H9 (cell line): Measurements from ENCODE around the gene PTPRS. TPM values are rescaled to one million over a fixed set of nuclear protein-coding genes. Genes with fewer than 3 reads are reported as not detected.
A peak's percentile ranks its signal among the peaks of the same experiment; 100 is the strongest.

Source experiments
- DNase-seq: peaks from one replicate; pipeline ENCODE4 v3.0.0-alpha.2; 2017
- H2AFZ ChIP-seq: one replicate; pipeline ENCODE4 v1.6.1; 2013; ENCODE audit warnings: mild to moderate bottlenecking, low read length, control low read depth, moderate library complexity
- H2AK5ac ChIP-seq: 2 replicates; pipeline ENCODE4 v1.6.1; 2013; ENCODE audit warnings: low read length, control low read depth, mixed read lengths; ENCODE audit not compliant: insufficient read length
- H2BK120ac ChIP-seq: one replicate; pipeline ENCODE4 v1.6.1; 2013; ENCODE audit warnings: low read depth, mild to moderate bottlenecking, low read length, control low read depth, inconsistent platforms; ENCODE audit not compliant: poor library complexity, severe bottlenecking
- H2BK12ac ChIP-seq: 2 replicates; pipeline ENCODE4 v1.6.1; 2013; ENCODE audit warnings: low read length, control low read depth, mixed read lengths, low read depth; ENCODE audit not compliant: insufficient read length
- H2BK15ac ChIP-seq: 2 replicates; pipeline ENCODE4 v1.6.1; 2013; ENCODE audit warnings: low read depth, low read length, control low read depth
- H2BK20ac ChIP-seq: one replicate; pipeline ENCODE4 v1.6.1; 2013; ENCODE audit warnings: low read depth, mild to moderate bottlenecking, low read length, control low read depth, inconsistent platforms; ENCODE audit not compliant: poor library complexity, severe bottlenecking
- H2BK5ac ChIP-seq: 2 replicates; pipeline ENCODE4 v1.6.1; 2013; ENCODE audit warnings: low read length, control low read depth, mixed read lengths; ENCODE audit not compliant: insufficient read length
- H3K14ac ChIP-seq: 2 replicates; pipeline ENCODE4 v1.6.1; 2013; ENCODE audit warnings: low read length, control low read depth; ENCODE audit not compliant: insufficient read depth
- H3K18ac ChIP-seq: 2 replicates; pipeline ENCODE4 v1.6.1; 2013; ENCODE audit warnings: low read depth, mild to moderate bottlenecking, mixed read lengths, low read length, control low read depth; ENCODE audit not compliant: insufficient read length
- H3K23ac ChIP-seq: 2 replicates; pipeline ENCODE4 v1.6.1; 2013; ENCODE audit warnings: low read length, control low read depth, mixed read lengths, low read depth; ENCODE audit not compliant: insufficient read length
- H3K23me2 ChIP-seq: 2 replicates; pipeline ENCODE4 v1.6.1; 2013; ENCODE audit warnings: low read depth, mild to moderate bottlenecking, mixed read lengths, low read length, control low read depth; ENCODE audit not compliant: insufficient read length, poor library complexity, severe bottlenecking
- H3K27ac ChIP-seq: 2 replicates; pipeline ENCODE4 v1.5.1; 2013; ENCODE audit warnings: low read length, control low read depth, mixed read lengths, low read depth; ENCODE audit not compliant: insufficient read length
- H3K27me3 ChIP-seq: 2 replicates; pipeline ENCODE4 v1.6.1; 2013; ENCODE audit warnings: low read length, control low read depth, inconsistent platforms; ENCODE audit not compliant: insufficient read depth
- H3K4ac ChIP-seq: 2 replicates; pipeline ENCODE4 v1.6.1; 2013; ENCODE audit warnings: low read depth, mild to moderate bottlenecking, control low read depth, inconsistent platforms, low read length, moderate library complexity
- H3K4me1 ChIP-seq: 2 replicates; pipeline ENCODE4 v1.6.1; 2013; ENCODE audit warnings: low read length, control low read depth, inconsistent platforms; ENCODE audit not compliant: insufficient read depth
- H3K4me2 ChIP-seq: 2 replicates; pipeline ENCODE4 v1.6.1; 2013; ENCODE audit warnings: low read length, control low read depth, mixed read lengths; ENCODE audit not compliant: insufficient read length, insufficient read depth
- H3K56ac ChIP-seq: 2 replicates; pipeline ENCODE4 v1.6.1; 2013; ENCODE audit warnings: low read depth, mild to moderate bottlenecking, mixed read lengths, low read length, control low read depth; ENCODE audit not compliant: insufficient read length
- H3K79me1 ChIP-seq: 2 replicates; pipeline ENCODE4 v1.6.1; 2013; ENCODE audit warnings: low read depth, mild to moderate bottlenecking, moderate library complexity, low read length, control low read depth, inconsistent platforms; ENCODE audit not compliant: insufficient read depth, poor library complexity, severe bottlenecking
- H3K79me2 ChIP-seq: 2 replicates; pipeline ENCODE4 v1.6.1; 2013; ENCODE audit warnings: low read length, control low read depth, inconsistent platforms; ENCODE audit not compliant: insufficient read depth
- H3K9ac ChIP-seq: 2 replicates; pipeline ENCODE4 v1.6.1; 2013; ENCODE audit warnings: low read length, control low read depth, mixed read lengths; ENCODE audit not compliant: insufficient read length; ENCODE audit errors: extremely low read depth
- H3K9me3 ChIP-seq: one replicate; pipeline ENCODE4 v1.6.1; 2013; ENCODE audit warnings: low read depth, low read length, inconsistent platforms; ENCODE audit not compliant: control insufficient read depth
- H3T11ph ChIP-seq: one replicate; pipeline ENCODE4 v1.6.1; 2013; ENCODE audit warnings: mild to moderate bottlenecking, low read length, control low read depth, inconsistent platforms
- H4K20me1 ChIP-seq: one replicate; pipeline ENCODE4 v1.6.1; 2013; ENCODE audit not compliant: control insufficient read depth, insufficient read length, insufficient read depth
- H4K5ac ChIP-seq: 2 replicates; pipeline ENCODE4 v1.6.1; 2013; ENCODE audit warnings: low read depth, mild to moderate bottlenecking, mixed read lengths, low read length, control low read depth; ENCODE audit not compliant: insufficient read length
- H4K8ac ChIP-seq: replicated peaks from 2 replicates; pipeline ENCODE4 v1.6.1; 2013; ENCODE audit warnings: low read length, control low read depth, mixed read lengths, low read depth; ENCODE audit not compliant: insufficient read length
- H4K91ac ChIP-seq: 2 replicates; pipeline ENCODE4 v1.6.1; 2013; ENCODE audit warnings: low read depth, mild to moderate bottlenecking, moderate library complexity, mixed read lengths, low read length, control low read depth; ENCODE audit not compliant: insufficient read length
- H3K27ac Mint-ChIP-seq, 3 experiments: 2 replicates in 2 of 3; 3 replicates in 1 of 3; pipeline ENCODE4 v1.8.0; 2020 to 2021; ENCODE audit warnings: mixed read lengths in 3 of 3, mild to moderate bottlenecking in 1 of 3, moderate library complexity in 1 of 3
- H3K27me3 Mint-ChIP-seq: 2 replicates; pipeline ENCODE4 v1.8.0; 2021; ENCODE audit warnings: low read depth, mild to moderate bottlenecking, moderate library complexity, mixed read lengths
- H3K36me3 Mint-ChIP-seq, 3 experiments: 2 replicates in 2 of 3; 3 replicates in 1 of 3; pipeline ENCODE4 v1.8.0; 2020 to 2021; ENCODE audit warnings: low read depth in 3 of 3, mixed read lengths in 3 of 3; ENCODE audit not compliant: insufficient read depth in 1 of 3
- H3K4me1 Mint-ChIP-seq, 2 experiments: 2 replicates each; pipeline ENCODE4 v1.8.0; 2020; ENCODE audit warnings: mixed read lengths in 2 of 2
- H3K4me3 Mint-ChIP-seq, 2 experiments: 2 replicates in 1 of 2; 3 replicates in 1 of 2; pipeline ENCODE4 v1.8.0; 2020 to 2021; ENCODE audit warnings: mild to moderate bottlenecking in 2 of 2, mixed read lengths in 2 of 2, moderate library complexity in 1 of 2
- H3K9me3 Mint-ChIP-seq, 2 experiments: 2 replicates in 1 of 2; 3 replicates in 1 of 2; pipeline ENCODE4 v1.8.0; 2020; ENCODE audit warnings: mild to moderate bottlenecking in 2 of 2, mixed read lengths in 2 of 2, moderate library complexity in 1 of 2
- WGBS: extraction: QIAGEN DNeasy Blood & Tissue Kit; methylation state at CpG from one replicate; pipeline ENCODE4 v1.1.7; 2013; ENCODE audit warnings: missing lambda C conversion rate, low lambda C conversion rate, mixed read lengths; ENCODE audit not compliant: insufficient read length; ENCODE audit errors: extremely low coverage; 5-methylcytosine and 5-hydroxymethylcytosine counted together
- total RNA-seq: library from RNA; stranded (reverse); gene quantifications from 2 replicates; pipeline ENCODE4 v1.2.1, GENCODE V29; 2021
- TF ChIP-seq, protein P1 (sequence below): fragments of 200-600 bp; sonication (generic); conservative IDR thresholded peaks from 3 replicates; pipeline ENCODE4 v1.8.0; 2021; ENCODE audit warnings: antibody characterized with exemption, mild to moderate bottlenecking

The PTPRS gene
- total RNA-seq, 1 experiment from 2014 or later, result 186 TPM

GRCh38 chr19:5341981-5342380, 1.4 kb upstream of the PTPRS start:
- Histone ChIP-seq H4K8ac (no peak overlapping the region), H3K23ac (no peak overlapping the region), H3K4me2 (no peak overlapping the region), H2AK5ac (no peak overlapping the region), H2AFZ (no peak overlapping the region), H3K18ac (no peak overlapping the region), H3K9me3 (no peaks in the 10 kb centered on the region), H3K56ac (no peak overlapping the region), H4K20me1 (no peaks in the 10 kb centered on the region), H2BK120ac (no peak overlapping the region), H3K14ac (no peak overlapping the region), H3K79me2 (peaks cover 6% of the 10 kb centered on the region; the same call in 1 of the 2 replicates), H3K79me1 (no peaks in the 10 kb centered on the region), H3T11ph (no peak overlapping the region), H3K27ac (no peak overlapping the region), H2BK20ac (no peak overlapping the region), H3K23me2 (peaks cover 10% of the 10 kb centered on the region), H3K27me3 (peaks cover 6% of the 10 kb centered on the region), H3K4me1 (no peaks in the 10 kb centered on the region), H4K91ac (no peak overlapping the region), H4K5ac (no peak overlapping the region), H3K9ac (no peak overlapping the region), H3K4ac (no peak overlapping the region), H2BK15ac (no peak overlapping the region), H2BK5ac (no peak overlapping the region), H2BK12ac (no peak overlapping the region)
- peaks cover 56% of the 10 kb centered on the region for H3K27me3 Mint-ChIP-seq
- peak overlapping the region in 1 of 2 experiments; percentile 62; a peak in 1 of 5 replicates for H3K4me3 Mint-ChIP-seq
- TF ChIP-seq, protein P1, sequence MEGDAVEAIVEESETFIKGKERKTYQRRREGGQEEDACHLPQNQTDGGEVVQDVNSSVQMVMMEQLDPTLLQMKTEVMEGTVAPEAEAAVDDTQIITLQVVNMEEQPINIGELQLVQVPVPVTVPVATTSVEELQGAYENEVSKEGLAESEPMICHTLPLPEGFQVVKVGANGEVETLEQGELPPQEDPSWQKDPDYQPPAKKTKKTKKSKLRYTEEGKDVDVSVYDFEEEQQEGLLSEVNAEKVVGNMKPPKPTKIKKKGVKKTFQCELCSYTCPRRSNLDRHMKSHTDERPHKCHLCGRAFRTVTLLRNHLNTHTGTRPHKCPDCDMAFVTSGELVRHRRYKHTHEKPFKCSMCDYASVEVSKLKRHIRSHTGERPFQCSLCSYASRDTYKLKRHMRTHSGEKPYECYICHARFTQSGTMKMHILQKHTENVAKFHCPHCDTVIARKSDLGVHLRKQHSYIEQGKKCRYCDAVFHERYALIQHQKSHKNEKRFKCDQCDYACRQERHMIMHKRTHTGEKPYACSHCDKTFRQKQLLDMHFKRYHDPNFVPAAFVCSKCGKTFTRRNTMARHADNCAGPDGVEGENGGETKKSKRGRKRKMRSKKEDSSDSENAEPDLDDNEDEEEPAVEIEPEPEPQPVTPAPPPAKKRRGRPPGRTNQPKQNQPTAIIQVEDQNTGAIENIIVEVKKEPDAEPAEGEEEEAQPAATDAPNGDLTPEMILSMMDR, result no peak
- DNase-seq, result no peak
- peaks cover 4 to 5% of the 10 kb centered on the region in 2 experiments; a peak in 4 of 5 replicates for H3K9me3 Mint-ChIP-seq
- H3K4me1 Mint-ChIP-seq, result peaks cover 22 to 29% of the 10 kb centered on the region in 2 experiments
- no peak overlapping the region for H3K27ac Mint-ChIP-seq
- WGBS, result no CpG with 5 or more reads among the region's 4 CpGs
- peaks cover 0 to 6% (median 0%) of the 10 kb centered on the region in 3 experiments; a peak in 2 of 7 replicates for H3K36me3 Mint-ChIP-seq
